T-cell (primary cell): ENCODE measurements around the gene TMEM234. TPM values are rescaled to one million over a fixed set of nuclear protein-coding genes. Genes with fewer than 3 reads are reported as not detected.

Source experiments
- ATAC-seq, 4 experiments: fragments of 200-7000 bp in 3 of 4; fragments of 150-1000 bp in 1 of 4; cut with Tn5 transposase; replicated peaks in 1 of 4; 1 replicate in 3 of 4; 2 replicates in 1 of 4; pipeline ENCODE4 v1.10.0; 2021; ENCODE audit warnings: moderate library complexity in 3 of 4, mild to moderate bottlenecking in 2 of 4, moderate number of reproducible peaks in 1 of 4
- CTCF ChIA-PET, 2 donors: fragments of 300-600 bp; sonication (Branson Sonifier 250); formaldehyde crosslinking; loops; one replicate each; lab custom pipeline; 2022; ENCODE audit warnings: antibody characterized with exemption in 2 of 2; lab: Charles Lee
- POLR2A ChIA-PET, 2 donors: fragments of 300-600 bp; sonication (Branson Sonifier 250); formaldehyde crosslinking; loops; one replicate each; lab custom pipeline; 2022; ENCODE audit warnings: antibody characterized with exemption in 2 of 2; lab: Charles Lee
- DNase-seq, 35 experiments: peaks; one replicate each; pipeline versions ENCODE4 v3.0.0 to v3.0.0-alpha.2; 2013 to 2023
- H3K27ac ChIP-seq: one replicate; pipeline ENCODE4 v1.5.1; 2013; ENCODE audit warnings: low read length
- H3K27me3 ChIP-seq, 2 experiments: replicated peaks in 1 of 2; 1 replicate in 1 of 2; 2 replicates in 1 of 2; pipeline versions ENCODE4 v1.6.1 to v1.7.0; 2013; ENCODE audit warnings: low read length in 1 of 2, mixed read lengths in 1 of 2; ENCODE audit not compliant: control insufficient read depth in 2 of 2, insufficient read depth in 2 of 2; ENCODE audit errors: extremely low read depth in 1 of 2
- H3K36me3 ChIP-seq, 2 donors: 1 replicate in 1 of 2; 2 replicates in 1 of 2; pipeline versions ENCODE4 v1.6.1 to v1.7.0; 2013; ENCODE audit warnings: low read length in 1 of 2; ENCODE audit not compliant: control insufficient read depth in 2 of 2, insufficient read depth in 1 of 2; ENCODE audit errors: extremely low read depth in 1 of 2
- H3K4me1 ChIP-seq, 2 experiments: 1 replicate in 1 of 2; 2 replicates in 1 of 2; pipeline versions ENCODE4 v1.6.1 to v1.7.0; 2013; ENCODE audit warnings: low read length in 2 of 2, mixed read lengths in 1 of 2; ENCODE audit not compliant: insufficient read depth in 2 of 2, control insufficient read depth in 1 of 2; ENCODE audit errors: extremely low read depth in 1 of 2
- H3K4me3 ChIP-seq, 2 donors: 1 replicate in 1 of 2; 2 replicates in 1 of 2; pipeline versions ENCODE4 v1.5.1 to v1.7.0; 2013; ENCODE audit warnings: mild to moderate bottlenecking in 2 of 2, low read length in 1 of 2, moderate library complexity in 1 of 2; ENCODE audit not compliant: control insufficient read depth in 1 of 2; ENCODE audit errors: extremely low read depth in 1 of 2
- H3K9me3 ChIP-seq: 2 replicates; pipeline ENCODE4 v1.7.0; 2013
- H3K27ac Mint-ChIP-seq, 2 donors: one replicate each; pipeline ENCODE4 v1.8.0; 2020 to 2021; ENCODE audit warnings: mild to moderate bottlenecking in 2 of 2, mixed read lengths in 2 of 2
- H3K27me3 Mint-ChIP-seq, 2 donors: one replicate each; pipeline ENCODE4 v1.8.0; 2021 to 2022; ENCODE audit warnings: mixed read lengths in 2 of 2
- H3K36me3 Mint-ChIP-seq: one replicate; pipeline ENCODE4 v1.8.0; 2021; ENCODE audit warnings: mixed read lengths
- H3K4me1 Mint-ChIP-seq, 3 donors: one replicate each; pipeline ENCODE4 v1.8.0; 2020 to 2022; ENCODE audit warnings: mixed read lengths in 3 of 3, mild to moderate bottlenecking in 1 of 3
- H3K4me3 Mint-ChIP-seq, 3 donors: one replicate each; pipeline ENCODE4 v1.8.0; 2020 to 2022; ENCODE audit warnings: mild to moderate bottlenecking in 3 of 3, mixed read lengths in 3 of 3, moderate library complexity in 3 of 3
- H3K9me3 Mint-ChIP-seq, 3 donors: one replicate each; pipeline ENCODE4 v1.8.0; 2020 to 2022; ENCODE audit warnings: mixed read lengths in 3 of 3
- WGBS: methylation state at CpG from one replicate; pipeline ENCODE4 v1.1.5; 2013; ENCODE audit warnings: missing lambda C conversion rate; ENCODE audit not compliant: insufficient coverage; 5-methylcytosine and 5-hydroxymethylcytosine counted together
- total RNA-seq, 35 experiments: library from RNA in 6 of 35; stranded (reverse) in 6 of 35; fragments of 120-200 nt in 1 of 35; gene quantifications; one replicate each; pipeline versions ENCODE4 v1.2.1 to v1.2.4 and lab custom pipeline; 2013 to 2026

The TMEM234 gene
- total RNA-seq, 5 donors from 2014 or later (not counting 1 experiment from before 2014, with no cell fraction given) = 14.0 to 29.6 (median 26.0) TPM

DNA sequence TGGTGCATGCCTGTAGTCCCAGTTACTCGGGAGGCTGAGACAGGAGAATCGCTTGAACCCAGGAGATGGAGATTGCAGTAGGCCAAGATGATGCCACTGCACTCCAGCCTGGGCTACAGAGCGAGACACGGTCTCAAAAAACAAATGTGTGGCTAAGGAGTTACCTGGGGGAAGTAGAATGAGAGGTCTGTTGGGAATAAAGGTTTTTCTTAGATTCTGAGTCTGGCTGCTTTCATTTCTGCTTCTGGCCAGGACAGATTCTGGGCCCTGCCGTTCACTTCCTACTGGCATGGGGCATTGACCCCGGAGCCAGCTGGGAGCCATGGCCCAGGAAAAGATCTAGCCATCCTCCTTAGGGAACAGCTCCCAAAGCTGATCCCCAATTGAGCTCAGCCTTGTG lies 13.7 kb downstream of the TMEM234 start:
- H3K4me1 ChIP-seq = peaks cover 3 to 31% of the 10 kb centered on the region in 2 experiments
- no peaks in the 10 kb centered on the region for H3K27me3 Mint-ChIP-seq
- no peak for ATAC-seq
- CTCF ChIA-PET = no interaction called here
- H3K27me3 ChIP-seq = no peaks in the 10 kb centered on the region
- POLR2A ChIA-PET = no interaction called here
- H3K4me1 Mint-ChIP-seq = peaks cover 12 to 35% (median 17%) of the 10 kb centered on the region in 3 donors
- H3K9me3 ChIP-seq = no peaks in the 10 kb centered on the region
- no peak overlapping the region for H3K4me3 ChIP-seq
- WGBS = 98% methylated on average over 5 of the region's 6 CpGs
- no peak overlapping the region for H3K27ac Mint-ChIP-seq
- H3K9me3 Mint-ChIP-seq = no peaks in the 10 kb centered on the region
- no peaks in the 10 kb centered on the region for H3K36me3 Mint-ChIP-seq
- peaks cover 0 to 9% of the 10 kb centered on the region in 2 donors for H3K36me3 ChIP-seq
- no peak overlapping the region for H3K27ac ChIP-seq
- DNase-seq = no peak
- no peak overlapping the region for H3K4me3 Mint-ChIP-seq

DNA sequence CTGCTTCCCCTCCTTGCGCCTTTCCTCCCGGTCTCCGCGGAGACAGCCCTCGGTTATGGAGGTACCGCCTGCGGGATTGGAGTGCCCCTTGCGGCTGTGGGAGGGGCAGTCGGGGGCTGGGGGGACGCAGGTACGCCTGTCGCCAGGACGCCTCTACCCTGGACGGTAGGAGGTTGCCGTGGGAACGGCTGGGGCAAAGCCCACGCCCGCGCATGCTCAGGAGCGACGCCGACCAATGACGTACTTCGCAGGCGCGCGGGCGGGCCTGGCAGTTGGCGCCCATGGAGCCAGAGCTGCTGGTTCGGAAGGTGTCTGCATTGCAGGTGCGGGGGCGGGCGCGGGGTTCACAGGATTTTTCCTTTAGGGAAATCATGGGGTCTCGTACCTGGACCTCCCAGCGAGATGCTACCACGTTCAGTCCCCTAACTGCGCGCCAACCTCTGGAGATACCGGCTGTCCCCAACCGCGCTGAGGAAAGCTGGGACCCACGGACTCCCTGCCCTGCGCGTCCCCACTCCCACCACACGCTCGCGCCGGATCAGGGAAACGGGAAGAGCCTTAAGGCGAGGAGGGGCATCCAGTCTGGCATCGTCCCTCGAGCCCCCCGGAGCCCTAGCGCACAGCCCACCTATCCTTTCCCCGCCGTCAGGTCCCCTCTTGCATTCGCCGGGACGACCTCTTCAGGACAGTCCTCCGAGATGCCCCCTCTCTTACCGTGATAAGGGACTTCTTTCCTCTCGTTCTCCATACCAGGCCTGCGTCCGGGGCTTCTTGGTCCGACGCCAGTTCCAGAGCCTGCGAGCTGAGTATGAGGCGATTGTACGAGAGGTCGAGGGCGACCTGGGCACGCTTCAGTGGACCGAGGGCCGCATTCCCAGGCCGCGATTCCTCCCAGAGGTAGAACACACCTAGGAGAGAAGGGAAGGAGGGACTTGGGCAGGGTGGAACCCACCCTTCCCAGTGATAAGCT lies 16.5 kb downstream of the TMEM234 start, which contains the start of gene IQCC:
Gene IQCC (plus strand): TSS at position 271 of the 970 bp plus-strand sequence. CDS start 11 bp downstream, at position 282.
- no peaks in the 10 kb centered on the region for H3K36me3 Mint-ChIP-seq
- no peaks in the 10 kb centered on the region for H3K27me3 Mint-ChIP-seq
- ChIA-PET POLR2A (interaction anchor here (0.6 to 0.8 kb wide), 4 partner anchors 10 to 71 kb away, joined by 3 to 12 read pairs (median 3); no protein-coding TSS in a partner anchor), CTCF (interaction anchor here in 1 of 2 donors (0.6 to 1.5 kb wide), 4 partner anchors 10 to 85 kb away, joined by 3 to 5 read pairs (median 3); no protein-coding TSS in a partner anchor)
- peaks cover 0 to 10% of the 10 kb centered on the region in 2 donors for H3K36me3 ChIP-seq
- H3K4me3 ChIP-seq = peak within 1 kb of the TSS; percentile 76 to 80
- peaks cover 32 to 55% (median 32%) of the 10 kb centered on the region in 3 donors for H3K4me1 Mint-ChIP-seq
- peak within 1 kb of the TSS; percentile 44 for H3K27ac ChIP-seq
- H3K27ac Mint-ChIP-seq = peak within 1 kb of the TSS; percentile 39 to 46
- H3K9me3 Mint-ChIP-seq = no peaks in the 10 kb centered on the region
- DNase-seq = peak; percentile 63 to 93 (median 80)
- peaks cover 11 to 52% of the 10 kb centered on the region in 2 experiments for H3K4me1 ChIP-seq
- peak; percentile 61 to 73 (median 70) for ATAC-seq
- H3K9me3 ChIP-seq = no peaks in the 10 kb centered on the region
- H3K27me3 ChIP-seq = no peaks in the 10 kb centered on the region
- H3K4me3 Mint-ChIP-seq = peak within 1 kb of the TSS; percentile 82 to 85 (median 84)
- WGBS = 5% methylated on average over 60 of the region's 77 CpGs

DNA sequence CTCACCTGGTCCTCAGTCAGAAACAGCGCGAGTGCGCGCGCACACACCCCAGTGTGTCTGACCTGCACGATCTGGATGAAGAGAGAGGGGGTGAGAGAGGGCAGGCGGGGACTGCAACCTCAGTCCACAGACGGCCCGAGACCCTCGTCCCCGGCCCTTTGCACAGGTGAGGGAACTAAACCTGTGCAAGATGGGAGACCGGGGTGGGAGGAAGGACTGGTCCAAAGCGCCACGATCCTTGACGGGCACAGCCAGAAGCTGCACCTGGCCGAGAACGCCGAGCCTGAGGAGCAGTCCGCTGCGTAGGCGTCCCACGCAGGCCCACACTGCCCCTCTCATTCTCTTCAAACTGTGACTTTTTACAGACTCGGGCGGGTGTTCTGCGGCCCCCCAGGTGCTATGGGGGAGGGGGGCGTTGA lies 17.2 kb downstream of the TMEM234 start:
- Histone ChIP-seq H3K9me3 (no peaks in the 10 kb centered on the region), H3K4me3 (peak overlapping the region; percentile 76 to 80), H3K27ac (peak overlapping the region; percentile 30), H3K27me3 (no peaks in the 10 kb centered on the region), H3K36me3 (peaks cover 0 to 10% of the 10 kb centered on the region in 2 donors), H3K4me1 (peaks cover 13 to 59% of the 10 kb centered on the region in 2 experiments)
- WGBS = 84% methylated on average over 8 of the region's 26 CpGs
- Mint-ChIP-seq H3K36me3 (no peaks in the 10 kb centered on the region), H3K4me1 (peaks cover 37 to 60% (median 37%) of the 10 kb centered on the region in 3 donors), H3K27me3 (no peaks in the 10 kb centered on the region), H3K4me3 (peak overlapping the region; percentile 82 to 85 (median 84)), H3K9me3 (no peaks in the 10 kb centered on the region), H3K27ac (no peak overlapping the region)
- no peak for ATAC-seq
- POLR2A ChIA-PET = no interaction called here
- DNase-seq = no peak
- CTCF ChIA-PET = interaction anchor here in 1 of 2 donors (1.2 to 1.5 kb wide), 2 partner anchors 11 to 12 kb away, joined by 3 to 5 read pairs; no protein-coding TSS in a partner anchor

DNA sequence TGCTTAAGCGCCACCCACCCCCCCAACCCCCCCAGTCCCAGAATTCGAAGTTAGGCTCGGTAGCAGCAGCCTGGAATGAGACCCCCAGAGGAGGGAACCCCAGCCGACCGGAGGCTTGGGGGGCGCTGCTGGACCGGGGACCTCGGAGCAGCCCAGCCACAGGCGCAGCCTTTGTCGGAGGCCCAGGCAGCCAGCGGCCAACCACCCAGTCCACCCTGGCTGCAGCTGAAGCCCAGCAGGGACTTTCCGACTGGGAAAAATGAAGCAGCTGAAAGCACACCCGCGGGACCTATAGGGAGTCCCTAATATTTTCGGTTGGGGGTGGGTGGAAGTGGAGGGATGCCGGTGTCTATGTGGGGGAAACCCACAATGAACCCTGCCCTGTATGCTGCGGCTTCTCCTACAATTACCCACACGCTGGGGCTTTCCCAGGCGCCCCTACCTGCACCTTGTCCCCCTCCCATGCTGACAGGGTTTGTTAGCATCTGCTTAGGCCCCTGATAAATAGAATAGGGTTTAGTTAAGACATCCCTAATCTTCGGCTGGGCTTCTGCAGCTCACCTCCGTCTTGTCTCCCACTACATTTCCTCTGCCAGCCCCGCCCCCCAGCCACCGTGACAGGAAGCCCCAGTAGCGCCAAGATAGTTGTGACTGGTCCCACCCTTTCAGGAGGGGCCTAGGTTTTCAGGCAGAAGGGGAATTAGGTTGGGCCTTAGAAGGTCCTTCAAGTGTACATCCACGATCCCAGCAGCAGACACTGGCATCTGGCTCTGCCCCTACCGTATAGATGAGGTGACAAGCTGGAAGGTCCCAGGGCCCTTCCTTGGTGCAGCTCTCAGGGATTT lies 20.9 kb downstream of the TMEM234 start:
- ChIA-PET POLR2A (interaction anchor here in 1 of 2 donors (0.5 kb wide), 1 partner anchor 153 kb away, joined by 7 read pairs; no protein-coding TSS in a partner anchor), CTCF (interaction anchor here in 1 of 2 donors (0.7 to 1.2 kb wide), 4 partner anchors 47 to 806 kb away, joined by 3 to 5 read pairs (median 4); no protein-coding TSS in a partner anchor)
- H3K4me1 Mint-ChIP-seq = peaks cover 58 to 74% (median 58%) of the 10 kb centered on the region in 3 donors
- Histone ChIP-seq H3K9me3 (no peaks in the 10 kb centered on the region), H3K27me3 (no peaks in the 10 kb centered on the region), H3K27ac (peak overlapping the region; percentile 93), H3K36me3 (peaks cover 0 to 10% of the 10 kb centered on the region in 2 donors), H3K4me1 (peaks cover 20 to 66% of the 10 kb centered on the region in 2 experiments), H3K4me3 (peak overlapping the region; percentile 78 to 91)
- ATAC-seq = peak; percentile 66 to 75 (median 70)
- no peaks in the 10 kb centered on the region for H3K9me3 Mint-ChIP-seq
- H3K27me3 Mint-ChIP-seq = no peaks in the 10 kb centered on the region
- DNase-seq = peak; percentile 64 to 86 (median 76)
- H3K27ac Mint-ChIP-seq = peak overlapping the region; percentile 89 to 93
- H3K4me3 Mint-ChIP-seq = peak overlapping the region; percentile 85 to 91 (median 89)
- under 1% methylated on average over 13 of the region's 26 CpGs for WGBS
- peaks cover 4% of the 10 kb centered on the region for H3K36me3 Mint-ChIP-seq

DNA sequence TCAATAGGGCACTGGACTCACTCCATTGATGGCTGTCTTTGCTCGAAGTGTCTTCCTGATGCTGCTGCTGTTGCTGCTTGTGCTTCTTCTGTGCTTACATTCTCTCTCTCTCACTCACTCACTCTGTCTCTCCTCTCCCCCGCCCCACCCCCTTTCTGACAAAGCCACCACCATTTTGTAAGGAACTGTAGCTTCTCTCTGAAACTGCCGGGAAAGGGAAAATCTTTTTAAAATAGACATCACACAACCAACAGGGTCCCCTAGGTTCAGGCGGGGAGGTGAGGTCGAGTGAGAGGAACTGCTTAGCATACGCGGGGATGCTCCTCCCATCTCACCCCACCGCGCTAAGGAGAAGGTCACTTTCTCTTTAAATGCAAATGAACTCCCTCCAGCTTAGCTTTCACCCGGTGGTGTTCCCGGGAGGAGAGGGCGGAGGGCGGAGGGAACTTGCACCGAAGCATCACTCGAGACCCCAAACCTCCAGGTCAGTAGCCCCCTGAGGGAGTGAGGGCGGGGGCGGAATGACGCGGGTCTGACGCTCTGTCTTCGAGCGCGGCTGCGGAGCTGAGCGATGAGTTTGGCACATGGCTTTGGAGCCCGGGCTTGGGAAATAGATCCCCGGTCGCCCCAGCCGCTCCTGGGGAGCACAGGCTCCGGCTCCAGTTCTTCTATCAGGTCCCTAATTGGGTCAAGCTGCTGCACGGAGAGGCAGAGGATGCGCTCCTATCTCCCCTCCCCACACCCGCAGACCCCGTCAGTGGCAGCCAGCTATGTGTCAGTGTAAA lies 21.7 kb downstream of the TMEM234 start, which contains the start of gene CCDC28B:
Gene CCDC28B (plus strand): TSS at position 370 of the 785 bp plus-strand sequence. CDS start 1,341 bp downstream, outside the sequence.
- CTCF ChIA-PET = interaction anchor here in 1 of 2 donors (0.7 to 1.2 kb wide), 4 partner anchors 48 to 806 kb away, joined by 3 to 5 read pairs (median 4); no protein-coding TSS in a partner anchor
- peak within 1 kb of the TSS; percentile 78 to 91 for H3K4me3 ChIP-seq
- peak; percentile 18 to 71 (median 42) for DNase-seq

More for the DNA sequence above, 21.7 kb downstream of the TMEM234 start, which contains the start of gene CCDC28B:
- Histone ChIP-seq H3K27me3 (no peaks in the 10 kb centered on the region), H3K36me3 (peaks cover 3 to 15% of the 10 kb centered on the region in 2 donors), H3K9me3 (no peaks in the 10 kb centered on the region), H3K27ac (peak within 1 kb of the TSS; percentile 93), H3K4me1 (peaks cover 27 to 66% of the 10 kb centered on the region in 2 experiments)
- Mint-ChIP-seq H3K27ac (peak within 1 kb of the TSS; percentile 89 to 93), H3K9me3 (no peaks in the 10 kb centered on the region), H3K27me3 (no peaks in the 10 kb centered on the region), H3K4me3 (peak within 1 kb of the TSS; percentile 85 to 91 (median 89)), H3K36me3 (peaks cover 7% of the 10 kb centered on the region), H3K4me1 (peaks cover 60 to 74% (median 61%) of the 10 kb centered on the region in 3 donors)
- 0% methylated on average over 17 of the region's 34 CpGs for WGBS
- peak; percentile 49 to 57 (median 53) for ATAC-seq
- POLR2A ChIA-PET = interaction anchor here in 1 of 2 donors (0.5 to 0.6 kb wide), 2 partner anchors 102 to 765 kb away, joined by 3 to 7 read pairs; no protein-coding TSS in a partner anchor
